ENCODE measurements around the gene SLC45A1.

SLC45A1 gene

GRCh38 chr1:8355439-8356255 is 37.7 kb downstream of the SLC45A1 start:
- Histone ChIP-seq H3K36me3 (ENCODE audit: insufficient read depth, low read length) (peaks cover 75% of the 10 kb centered on the region), H2AFZ (ENCODE audit: low read depth, low read length) (no peak overlapping the region), H3K4me3 (ENCODE audit: low read length) (no peak overlapping the region), H3K4me1 (ENCODE audit: insufficient read depth, low read length) (no peaks in the 10 kb centered on the region), H3K27me3 (ENCODE audit: insufficient read depth, low read length) (no peaks in the 10 kb centered on the region), H3K9me3 (ENCODE audit: low read length) (no peaks in the 10 kb centered on the region)

GRCh38 chr1:8356256-8357209 is 38.6 kb downstream of the SLC45A1 start:
- no peaks in the 10 kb centered on the region for H3K9me3 ChIP-seq (ENCODE audit: low read length)
- H2AFZ ChIP-seq (ENCODE audit: low read depth, low read length) = no peak overlapping the region
- no peaks in the 10 kb centered on the region for H3K27me3 ChIP-seq (ENCODE audit: insufficient read depth, low read length)
- H3K4me1 ChIP-seq (ENCODE audit: insufficient read depth, low read length) = no peaks in the 10 kb centered on the region
- no peak overlapping the region for H3K4me3 ChIP-seq (ENCODE audit: low read length)
- H3K36me3 ChIP-seq (ENCODE audit: insufficient read depth, low read length) = peaks cover 82% of the 10 kb centered on the region

- Histone ChIP-seq H3K4me3 (ENCODE audit: low read length) (no peak overlapping the region), H3K36me3 (ENCODE audit: insufficient read depth, low read length) (peaks cover 88% of the 10 kb centered on the region), H3K9me3 (ENCODE audit: low read length) (no peaks in the 10 kb centered on the region), H3K27me3 (ENCODE audit: insufficient read depth, low read length) (no peaks in the 10 kb centered on the region), H3K4me1 (ENCODE audit: insufficient read depth, low read length) (no peaks in the 10 kb centered on the region), H2AFZ (ENCODE audit: low read depth, low read length) (no peak overlapping the region)
Measured at GRCh38 chr1:8357329-8358101, 39.6 kb downstream of the SLC45A1 start.

GRCh38 chr1:8358241-8358896 is 40.5 kb downstream of the SLC45A1 start:
- Histone ChIP-seq H3K36me3 (ENCODE audit: insufficient read depth, low read length) (peaks cover 87% of the 10 kb centered on the region), H2AFZ (ENCODE audit: low read depth, low read length) (no peak overlapping the region), H3K27me3 (ENCODE audit: insufficient read depth, low read length) (no peaks in the 10 kb centered on the region), H3K4me1 (ENCODE audit: insufficient read depth, low read length) (no peaks in the 10 kb centered on the region), H3K4me3 (ENCODE audit: low read length) (no peak overlapping the region), H3K9me3 (ENCODE audit: low read length) (no peaks in the 10 kb centered on the region)

GRCh38 chr1:8358897-8359616 is 41.1 kb downstream of the SLC45A1 start:
- no peaks in the 10 kb centered on the region for H3K27me3 ChIP-seq (ENCODE audit: insufficient read depth, low read length)
- H3K4me1 ChIP-seq (ENCODE audit: insufficient read depth, low read length) = no peaks in the 10 kb centered on the region
- peaks cover 87% of the 10 kb centered on the region for H3K36me3 ChIP-seq (ENCODE audit: insufficient read depth, low read length)
- H3K4me3 ChIP-seq (ENCODE audit: low read length) = no peak overlapping the region
- H2AFZ ChIP-seq (ENCODE audit: low read depth, low read length) = no peak overlapping the region
- no peaks in the 10 kb centered on the region for H3K9me3 ChIP-seq (ENCODE audit: low read length)

GRCh38 chr1:8359617-8360481 is 41.9 kb downstream of the SLC45A1 start:
- Histone ChIP-seq H3K9me3 (ENCODE audit: low read length) (no peaks in the 10 kb centered on the region), H3K27me3 (ENCODE audit: insufficient read depth, low read length) (no peaks in the 10 kb centered on the region), H3K36me3 (ENCODE audit: insufficient read depth, low read length) (peaks cover 92% of the 10 kb centered on the region), H2AFZ (ENCODE audit: low read depth, low read length) (no peak overlapping the region), H3K4me1 (ENCODE audit: insufficient read depth, low read length) (no peaks in the 10 kb centered on the region), H3K4me3 (ENCODE audit: low read length) (no peak overlapping the region)

GRCh38 chr1:8360493-8361197 is 42.7 kb downstream of the SLC45A1 start:
- Histone ChIP-seq H3K36me3 (ENCODE audit: insufficient read depth, low read length) (peaks cover 92% of the 10 kb centered on the region), H2AFZ (ENCODE audit: low read depth, low read length) (no peak overlapping the region), H3K27me3 (ENCODE audit: insufficient read depth, low read length) (no peaks in the 10 kb centered on the region), H3K9me3 (ENCODE audit: low read length) (no peaks in the 10 kb centered on the region), H3K4me1 (ENCODE audit: insufficient read depth, low read length) (no peaks in the 10 kb centered on the region), H3K4me3 (ENCODE audit: low read length) (no peak overlapping the region)

GRCh38 chr1:8361198-8361849 is 43.4 kb downstream of the SLC45A1 start:
- peaks cover 92% of the 10 kb centered on the region for H3K36me3 ChIP-seq (ENCODE audit: insufficient read depth, low read length)

GRCh38 chr1:8362701-8363101 is 44.8 kb downstream of the SLC45A1 start:
- no peaks in the 10 kb centered on the region for H3K9me3 ChIP-seq (ENCODE audit: low read length)
- H2AFZ ChIP-seq (ENCODE audit: low read depth, low read length) = no peak overlapping the region
- H3K4me1 ChIP-seq (ENCODE audit: insufficient read depth, low read length) = peaks cover 1% of the 10 kb centered on the region
- peaks cover 80% of the 10 kb centered on the region for H3K36me3 ChIP-seq (ENCODE audit: insufficient read depth, low read length)
- H3K27me3 ChIP-seq (ENCODE audit: insufficient read depth, low read length) = no peaks in the 10 kb centered on the region
- H3K4me3 ChIP-seq (ENCODE audit: low read length) = no peak overlapping the region

More at GRCh38 chr1:8361198-8361849, 43.4 kb downstream of the SLC45A1 start:
- no peak overlapping the region for H2AFZ ChIP-seq (ENCODE audit: low read depth, low read length)
- no peaks in the 10 kb centered on the region for H3K4me1 ChIP-seq (ENCODE audit: insufficient read depth, low read length)
- no peaks in the 10 kb centered on the region for H3K27me3 ChIP-seq (ENCODE audit: insufficient read depth, low read length)
- H3K9me3 ChIP-seq (ENCODE audit: low read length) = no peaks in the 10 kb centered on the region
- H3K4me3 ChIP-seq (ENCODE audit: low read length) = no peak overlapping the region

- Histone ChIP-seq H3K27me3 (ENCODE audit: insufficient read depth, low read length) (no peaks in the 10 kb centered on the region), H2AFZ (ENCODE audit: low read depth, low read length) (no peak overlapping the region), H3K36me3 (ENCODE audit: insufficient read depth, low read length) (peaks cover 74% of the 10 kb centered on the region), H3K4me3 (ENCODE audit: low read length) (no peak overlapping the region), H3K4me1 (ENCODE audit: insufficient read depth, low read length) (peaks cover 4% of the 10 kb centered on the region), H3K9me3 (ENCODE audit: low read length) (no peaks in the 10 kb centered on the region)
Measured at GRCh38 chr1:8363186-8363766, 45.4 kb downstream of the SLC45A1 start.

Data from neuron (in vitro differentiated cells).